H1 (cell line): Measurements from ENCODE around the gene COQ9. TPM values are rescaled to one million over a fixed set of nuclear protein-coding genes. Genes with fewer than 3 reads are reported as not detected.

Experiments used
- CTCF ChIA-PET: fragments of 300-600 bp; sonication (Branson Sonifier 250); formaldehyde crosslinking; loops from one replicate; lab custom pipeline; 2021; ENCODE audit not compliant: partially characterized antibody; lab: Charles Lee
- POLR2A ChIA-PET: fragments of 300-600 bp; sonication (Branson Sonifier 250); formaldehyde crosslinking; loops from one replicate; lab custom pipeline; 2021; ENCODE audit warnings: inconsistent platforms; ENCODE audit not compliant: partially characterized antibody; lab: Charles Lee
- DNase-seq, 2 experiments: peaks; one replicate each; pipeline versions ENCODE4 v3.0.0 to v3.0.0-alpha.2; 2010 to 2022; ENCODE audit warnings: low spot score in 2 of 2, low read depth in 1 of 2, mixed read lengths in 1 of 2
- FAIRE-seq: peaks from 2 replicates; lab custom pipeline; 2011; peaks lifted over from hg19 to GRCh38; lab: Jason Lieb, UNC
- H2AFZ ChIP-seq: 2 replicates; pipeline ENCODE4 v1.8.1; 2012; ENCODE audit warnings: low read length, inconsistent platforms
- H2AK5ac ChIP-seq: 2 replicates; pipeline ENCODE4 v1.6.1; 2013; ENCODE audit warnings: low read depth, low read length
- H2BK120ac ChIP-seq: replicated peaks from 2 replicates; pipeline ENCODE3; 2013; ENCODE audit warnings: low read depth, low read length, inconsistent platforms
- H2BK12ac ChIP-seq: 2 replicates; pipeline ENCODE4 v1.6.1; 2013; ENCODE audit warnings: low read depth, low read length
- H2BK15ac ChIP-seq: 2 replicates; pipeline ENCODE4 v1.6.1; 2013; ENCODE audit warnings: low read length
- H2BK20ac ChIP-seq: 2 replicates; pipeline ENCODE4 v1.6.1; 2013; ENCODE audit warnings: low read length
- H2BK5ac ChIP-seq: 2 replicates; pipeline ENCODE4 v1.6.1; 2013; ENCODE audit warnings: low read depth, low read length
- H3K14ac ChIP-seq: 2 replicates; pipeline ENCODE4 v1.6.1; 2013; ENCODE audit warnings: inconsistent platforms; ENCODE audit not compliant: insufficient read length
- H3K18ac ChIP-seq: 2 replicates; pipeline ENCODE4 v1.6.1; 2013; ENCODE audit warnings: low read length; ENCODE audit errors: extremely low read depth
- H3K23ac ChIP-seq: 2 replicates; pipeline ENCODE4 v1.6.1; 2013; ENCODE audit warnings: inconsistent platforms; ENCODE audit not compliant: insufficient read length
- H3K23me2 ChIP-seq: 2 replicates; pipeline ENCODE4 v1.6.1; 2013; ENCODE audit warnings: low read depth, low read length
- H3K27ac ChIP-seq: 2 replicates; pipeline ENCODE4 v1.6.1; 2011; ENCODE audit warnings: low read depth, low read length, inconsistent platforms
- H3K27me3 ChIP-seq, 4 experiments: replicated peaks in 1 of 4; 1 replicate in 1 of 4; 2 replicates in 3 of 4; pipeline versions ENCODE4 v1.6.1 to v1.8.1; 2011 to 2013; ENCODE audit warnings: low read length in 3 of 4, mild to moderate bottlenecking in 3 of 4, inconsistent platforms in 2 of 4, mixed read lengths in 2 of 4, moderate library complexity in 1 of 4; ENCODE audit not compliant: control insufficient read depth in 3 of 4, insufficient read depth in 3 of 4; ENCODE audit errors: extremely low read depth in 1 of 4
- H3K36me3 ChIP-seq, 4 experiments: 2 replicates each; pipeline versions ENCODE4 v1.6.1 to v1.8.1; 2011 to 2013; ENCODE audit warnings: mild to moderate bottlenecking in 4 of 4, low read length in 3 of 4, moderate library complexity in 2 of 4, control low read depth in 1 of 4, inconsistent platforms in 1 of 4; ENCODE audit not compliant: insufficient read depth in 4 of 4, control insufficient read depth in 2 of 4
- H3K4ac ChIP-seq: replicated peaks from 2 replicates; pipeline ENCODE3; 2013; ENCODE audit warnings: low read length, low read depth, mixed read lengths, inconsistent platforms; ENCODE audit not compliant: insufficient read length
- H3K4me1 ChIP-seq, 4 experiments: replicated peaks in 1 of 4; 1 replicate in 1 of 4; 2 replicates in 3 of 4; pipeline versions ENCODE4 v1.6.1 to v1.8.1; 2011 to 2013; ENCODE audit warnings: low read length in 3 of 4, inconsistent platforms in 2 of 4, mixed read lengths in 1 of 4; ENCODE audit not compliant: insufficient read depth in 4 of 4, control insufficient read depth in 3 of 4
- H3K4me2 ChIP-seq, 2 experiments: 2 replicates each; pipeline versions ENCODE4 v1.6.1 to v1.8.1; 2011 to 2013; ENCODE audit warnings: low read depth in 2 of 2, low read length in 2 of 2, control low read depth in 1 of 2, inconsistent platforms in 1 of 2, mild to moderate bottlenecking in 1 of 2; ENCODE audit not compliant: insufficient read depth in 1 of 2
- H3K4me3 ChIP-seq, 4 experiments: fragments of 200-600, 300-600 bp in 1 of 4; sonication (generic), shearing (Covaris generic), sonication (Bioruptor Twin) in 1 of 4; 2 replicates each; pipeline versions ENCODE4 v1.5.1 to v1.8.1; 2011 to 2016; ENCODE audit warnings: low read length in 4 of 4, low read depth in 3 of 4, control low read depth in 2 of 4, inconsistent platforms in 2 of 4, mild to moderate bottlenecking in 2 of 4, mixed read lengths in 1 of 4, moderate library complexity in 1 of 4; ENCODE audit not compliant: insufficient read depth in 2 of 4; ENCODE audit errors: extremely low read depth in 1 of 4
- H3K56ac ChIP-seq: replicated peaks from 2 replicates; pipeline ENCODE3; 2013; ENCODE audit warnings: low read depth, mild to moderate bottlenecking, mixed read lengths, low read length, inconsistent platforms; ENCODE audit not compliant: insufficient read length
- H3K79me1 ChIP-seq: 2 replicates; pipeline ENCODE4 v1.6.1; 2013; ENCODE audit warnings: low read depth, low read length, control low read depth
- H3K79me2 ChIP-seq, 2 experiments: 2 replicates each; pipeline versions ENCODE4 v1.6.1 to v1.8.1; 2012 to 2013; ENCODE audit warnings: low read length in 2 of 2, mild to moderate bottlenecking in 2 of 2, inconsistent platforms in 1 of 2; ENCODE audit not compliant: insufficient read depth in 2 of 2, control insufficient read depth in 1 of 2
- H3K9ac ChIP-seq, 4 experiments: replicated peaks in 1 of 4; 1 replicate in 1 of 4; 2 replicates in 3 of 4; pipeline versions ENCODE4 v1.6.1 to v1.8.1; 2011 to 2013; ENCODE audit warnings: low read depth in 3 of 4, low read length in 3 of 4, control low read depth in 2 of 4, mild to moderate bottlenecking in 2 of 4, moderate library complexity in 2 of 4, inconsistent platforms in 1 of 4; ENCODE audit errors: extremely low read depth in 1 of 4
- H3K9me3 ChIP-seq, 2 experiments: 2 replicates each; pipeline versions ENCODE4 v1.6.1 to v1.8.1; 2012 to 2013; ENCODE audit warnings: mild to moderate bottlenecking in 2 of 2, moderate library complexity in 2 of 2, control low read depth in 1 of 2, inconsistent platforms in 1 of 2, low read depth in 1 of 2, low read length in 1 of 2, mixed read lengths in 1 of 2; ENCODE audit not compliant: insufficient read depth in 2 of 2
- H4K20me1 ChIP-seq, 2 experiments: replicated peaks in 1 of 2; 2 replicates each; pipeline versions ENCODE3 to v1.8.1; 2011 to 2013; ENCODE audit warnings: inconsistent platforms in 2 of 2, low read length in 2 of 2, mild to moderate bottlenecking in 1 of 2; ENCODE audit not compliant: insufficient read depth in 2 of 2, control insufficient read depth in 1 of 2
- H4K5ac ChIP-seq: 2 replicates; pipeline ENCODE4 v1.6.1; 2013; ENCODE audit warnings: low read length, low read depth, mixed read lengths, inconsistent platforms; ENCODE audit not compliant: insufficient read length
- H4K8ac ChIP-seq: 2 replicates; pipeline ENCODE4 v1.8.0; 2013; ENCODE audit warnings: mild to moderate bottlenecking, moderate library complexity, low read length, inconsistent platforms; ENCODE audit not compliant: insufficient read depth; ENCODE audit errors: extremely low read depth
- H4K91ac ChIP-seq: replicated peaks from 2 replicates; pipeline ENCODE3; 2013; ENCODE audit warnings: low read length, mixed read lengths, inconsistent platforms; ENCODE audit not compliant: insufficient read length
- CTBP2 ChIP-seq: IDR thresholded peaks from 2 replicates; pipeline ENCODE4 v1.7.0; 2011; ENCODE audit warnings: borderline replicate concordance, mild to moderate bottlenecking, moderate library complexity, mixed read lengths, low read length; ENCODE audit not compliant: insufficient read depth, insufficient read length
- CTCF ChIP-seq, 3 experiments: IDR thresholded peaks; 1 replicate in 2 of 3; 2 replicates in 1 of 3; pipeline versions ENCODE4 v1.5.1 to v1.6.1; 2011; ENCODE audit warnings: low read length in 3 of 3, mild to moderate bottlenecking in 3 of 3, inconsistent platforms in 2 of 3, low read depth in 1 of 3, moderate library complexity in 1 of 3; ENCODE audit not compliant: insufficient read depth in 1 of 3; ENCODE audit errors: control extremely low read depth in 1 of 3
- EZH2 ChIP-seq: fragments of 200-600 bp; sonication (generic); IDR thresholded peaks from 2 replicates; pipeline ENCODE4 v1.7.1; 2012; ENCODE audit warnings: low read depth, mild to moderate bottlenecking, moderate library complexity, low read length, inconsistent platforms; ENCODE audit not compliant: severe bottlenecking
- GABPA ChIP-seq: IDR thresholded peaks from 2 replicates; pipeline ENCODE4 v1.6.1; 2011; ENCODE audit warnings: mild to moderate bottlenecking, low read length, moderate library complexity, borderline replicate concordance; ENCODE audit not compliant: insufficient read depth
- KDM4A ChIP-seq: IDR thresholded peaks from one replicate; pipeline ENCODE4 v1.7.1; 2012; ENCODE audit warnings: low read depth, mild to moderate bottlenecking, moderate library complexity, low read length, inconsistent platforms; ENCODE audit not compliant: severe bottlenecking
- NANOG ChIP-seq: IDR thresholded peaks from 2 replicates; pipeline ENCODE4 v1.6.1; 2011; ENCODE audit warnings: low read length, low read depth, mild to moderate bottlenecking, inconsistent platforms; ENCODE audit not compliant: insufficient read depth, poor library complexity, severe bottlenecking
- RBBP5 ChIP-seq: IDR thresholded peaks from 2 replicates; pipeline ENCODE4 v1.7.1; 2012; ENCODE audit warnings: low read depth, mild to moderate bottlenecking, inconsistent platforms, low read length, moderate library complexity, borderline replicate concordance
- SUZ12 ChIP-seq: fragments of 200-600 bp; sonication (generic); IDR thresholded peaks from 2 replicates; pipeline ENCODE4 v1.6.1; 2012; ENCODE audit warnings: mild to moderate bottlenecking, inconsistent platforms, low read length, moderate library complexity, mixed read lengths
- TAF1 ChIP-seq: IDR thresholded peaks from 2 replicates; pipeline ENCODE4 v1.6.1; 2011; ENCODE audit warnings: mild to moderate bottlenecking, low read depth, low read length
- TAF7 ChIP-seq: optimal IDR thresholded peaks from 2 replicates; pipeline ENCODE3; 2011; ENCODE audit warnings: low read depth, mild to moderate bottlenecking, inconsistent platforms, low read length, moderate library complexity, borderline replicate concordance
- WGBS, 2 experiments: shearing (Covaris generic) in 1 of 2; methylation state at CpG; one replicate each; pipeline versions ENCODE4 v1.1.6 to v1.1.7; 2013 to 2015; ENCODE audit warnings: low lambda C conversion rate in 2 of 2, mixed read lengths in 2 of 2, inconsistent platforms in 1 of 2, low coverage in 1 of 2, missing lambda C conversion rate in 1 of 2; ENCODE audit not compliant: insufficient replicate concordance in 2 of 2, insufficient coverage in 1 of 2, insufficient read length in 1 of 2; ENCODE audit errors: extremely low coverage in 1 of 2, missing lambda C conversion rate in 1 of 2; 5-methylcytosine and 5-hydroxymethylcytosine counted together
- polyA plus RNA-seq, 7 experiments: library from polyadenylated mRNA; depleted of rRNA in 3 of 7; stranded (reverse) in 5 of 7; unstranded in 2 of 7; fragments of >200 nt in 5 of 7; fragments of 200-250 nt in 2 of 7; gene quantifications; 1 replicate in 5 of 7; 2 replicates in 1 of 7; 4 replicates in 1 of 7; pipeline versions ENCODE4 v1.2.1 to v1.2.3, GENCODE V29; 2011 to 2013; ENCODE audit warnings: missing spikeins in 2 of 7, mixed read lengths in 2 of 7
- total RNA-seq: library from RNA; stranded (reverse); fragmentation: NEBNext Ultra II Directional; extraction: Animal tissue kit (Norgen Biotek cat#: 25700); gene quantifications from 2 replicates; pipeline ENCODE4 v1.2.1, GENCODE V29; 2021

COQ9 gene
- total and polyA plus RNA-seq, 2 of the 8 experiments (the other 6 are each of a cell fraction or from before 2014, with no cell fraction given): 33.3 to 60.3 TPM

DNA sequence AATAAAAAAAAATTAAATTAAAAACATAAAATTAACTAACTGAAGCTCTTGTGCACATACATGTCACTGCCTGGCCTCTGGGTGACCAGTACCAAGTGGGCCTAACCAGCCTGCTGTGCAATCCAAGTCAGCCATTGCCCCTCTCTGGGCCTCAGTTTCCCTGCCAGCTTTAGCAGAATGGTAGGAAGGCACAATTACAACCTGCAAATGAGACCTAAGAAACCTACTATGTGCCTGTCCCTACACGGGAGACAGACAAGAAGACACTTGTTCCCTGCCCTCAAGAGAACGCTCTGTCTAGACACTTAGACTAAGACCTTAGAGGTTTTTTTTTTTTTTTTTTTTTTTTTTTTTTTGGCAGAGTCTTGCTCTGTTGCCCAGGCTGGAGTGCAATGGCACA lies 1.8 kb upstream of the COQ9 start:
- peaks cover 0 to 9% (median 3%) of the 10 kb centered on the region in 4 experiments; a peak in 3 of 8 replicates for H3K36me3 ChIP-seq
- H4K8ac ChIP-seq: no peak overlapping the region
- H2BK15ac ChIP-seq: no peak overlapping the region
- H3K79me2 ChIP-seq: peaks cover 7 to 41% of the 10 kb centered on the region in 2 experiments
- H3K56ac ChIP-seq: no peak overlapping the region
- no peak overlapping the region for H2BK12ac ChIP-seq
- H3K4me2 ChIP-seq: no peak overlapping the region; a peak in 1 of 4 replicates
- H2BK120ac ChIP-seq: no peak overlapping the region
- H3K9me3 ChIP-seq: peaks cover 1 to 5% of the 10 kb centered on the region in 2 experiments; a peak in 2 of 4 replicates
- no peak overlapping the region for H2BK5ac ChIP-seq
- H3K18ac ChIP-seq: no peak overlapping the region
- no peak overlapping the region for H3K4me3 ChIP-seq
- no peak overlapping the region for H3K27ac ChIP-seq
- H3K14ac ChIP-seq: no peak overlapping the region
- H4K20me1 ChIP-seq: no peaks in the 10 kb centered on the region
- no peak overlapping the region for H3K4ac ChIP-seq
- no peak overlapping the region for H4K91ac ChIP-seq
- H3K23me2 ChIP-seq: peaks cover 6% of the 10 kb centered on the region
- H2AFZ ChIP-seq: no peak overlapping the region
- DNase-seq: no peak
- no peak overlapping the region for H2AK5ac ChIP-seq
- WGBS, 2 experiments: 90% methylated on average over 2 of the region's 2 CpGs; no CpG with 5 or more reads in 1 of the 2 experiments
- H3K79me1 ChIP-seq: no peaks in the 10 kb centered on the region; the same call in 1 of the 2 replicates
- no peak overlapping the region for H4K5ac ChIP-seq
- H3K23ac ChIP-seq: no peak overlapping the region
- H2BK20ac ChIP-seq: no peak overlapping the region
- ChIA-PET CTCF (interaction anchor here (0.9 to 4.4 kb wide), 4 partner anchors 9 to 33 kb away, joined by 3 to 27 read pairs (median 3); partner anchors contain the start of gene POLR2C), POLR2A (interaction anchor here (0.7 to 1.3 kb wide), 3 partner anchors 9 to 12 kb away, joined by 3 read pairs; no protein-coding TSS in a partner anchor)
- no peak overlapping the region for H3K9ac ChIP-seq
- peaks cover 0 to 3% (median 3%) of the 10 kb centered on the region in 4 experiments; a peak in 5 of 7 replicates for H3K4me1 ChIP-seq
- no peak for FAIRE-seq
- H3K27me3 ChIP-seq: no peaks in the 10 kb centered on the region
- TF ChIP-seq SUZ12 (no peak), NANOG (no peak), CTCF (IDR thresholded peaks at IDR 0.05; ENCODE audit: control extremely low read depth in 1 of 3, insufficient read depth in 1 of 3, low read depth in 1 of 3, low read length in 3 of 3) (no peak), EZH2 (no peak), TAF1 (no peak), GABPA (no peak), KDM4A (no peak), CTBP2 (no peak), TAF7 (no peak), RBBP5 (no peak)
